SU-DHL-6 (cell line): Measurements from ENCODE around the gene LMBRD2.

Source experiments
- EZH2phosphoT487 ChIP-seq: fragments of 200-600 bp; sonication (generic), shearing (Covaris generic); conservative IDR thresholded peaks from 2 replicates; pipeline ENCODE4 v1.6.1; 2018; ENCODE audit warnings: mild to moderate bottlenecking, antibody characterized with exemption, low read length, moderate library complexity, mixed read lengths
- TF ChIP-seq, protein P1 (sequence below): fragments of 200-600 bp; sonication (generic); IDR thresholded peaks from one replicate; pipeline ENCODE4 v1.5.1; 2017; ENCODE audit warnings: antibody characterized with exemption, mild to moderate bottlenecking, low read length, moderate library complexity; ENCODE audit not compliant: insufficient read depth, poor library complexity, severe bottlenecking

DNA sequence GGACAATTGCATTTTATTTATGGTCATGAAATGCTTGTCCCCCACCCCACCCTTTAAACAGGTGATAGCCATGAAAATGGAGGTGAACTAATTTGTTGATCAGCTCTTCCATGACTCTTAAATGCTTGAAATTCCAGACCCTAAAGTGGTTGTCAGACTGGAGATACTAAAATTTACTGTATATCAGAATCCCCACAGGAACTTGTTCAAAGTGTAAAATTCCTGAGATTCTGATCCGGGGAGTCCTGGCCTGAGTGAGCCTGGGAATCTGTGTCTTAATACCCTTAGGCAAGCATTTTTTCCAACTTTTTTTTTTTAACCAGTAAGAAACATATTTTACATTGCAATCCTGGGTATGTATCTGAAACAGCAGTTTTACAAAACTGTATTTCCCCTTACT is 4.9 kb upstream of the LMBRD2 start:
- TF ChIP-seq, protein P1, sequence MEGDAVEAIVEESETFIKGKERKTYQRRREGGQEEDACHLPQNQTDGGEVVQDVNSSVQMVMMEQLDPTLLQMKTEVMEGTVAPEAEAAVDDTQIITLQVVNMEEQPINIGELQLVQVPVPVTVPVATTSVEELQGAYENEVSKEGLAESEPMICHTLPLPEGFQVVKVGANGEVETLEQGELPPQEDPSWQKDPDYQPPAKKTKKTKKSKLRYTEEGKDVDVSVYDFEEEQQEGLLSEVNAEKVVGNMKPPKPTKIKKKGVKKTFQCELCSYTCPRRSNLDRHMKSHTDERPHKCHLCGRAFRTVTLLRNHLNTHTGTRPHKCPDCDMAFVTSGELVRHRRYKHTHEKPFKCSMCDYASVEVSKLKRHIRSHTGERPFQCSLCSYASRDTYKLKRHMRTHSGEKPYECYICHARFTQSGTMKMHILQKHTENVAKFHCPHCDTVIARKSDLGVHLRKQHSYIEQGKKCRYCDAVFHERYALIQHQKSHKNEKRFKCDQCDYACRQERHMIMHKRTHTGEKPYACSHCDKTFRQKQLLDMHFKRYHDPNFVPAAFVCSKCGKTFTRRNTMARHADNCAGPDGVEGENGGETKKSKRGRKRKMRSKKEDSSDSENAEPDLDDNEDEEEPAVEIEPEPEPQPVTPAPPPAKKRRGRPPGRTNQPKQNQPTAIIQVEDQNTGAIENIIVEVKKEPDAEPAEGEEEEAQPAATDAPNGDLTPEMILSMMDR: no peak
- no peak for TF ChIP-seq EZH2phosphoT487
